Fibroblast of skin of left biceps (primary cell): Measurements from ENCODE around the gene NUBPL.

Source experiments
- DNase-seq, 2 experiments: peaks; one replicate each; pipeline ENCODE4 v3.0.0-alpha.2; 2013; ENCODE audit warnings: low read depth in 2 of 2

The NUBPL gene

GRCh38 chr14:31561155-31561846 lies at the start of gene NUBPL:
TSS of gene NUBPL (plus strand) at chr14:31561404. CDS start at chr14:31561440, 36 bp downstream.
- peak; percentile 86 for DNase-seq

GRCh38 chr14:31527087-31527486 lies 34.1 kb upstream of the NUBPL start:
- DNase-seq = no peak

GRCh38 chr14:31527546-31527945 lies 33.7 kb upstream of the NUBPL start:
- DNase-seq = no peak

- DNase-seq = no peak
Measured at GRCh38 chr14:31529053-31529452, 32.2 kb upstream of the NUBPL start.

- DNase-seq = no peak
Measured at GRCh38 chr14:31530136-31530535, 31.1 kb upstream of the NUBPL start.

- DNase-seq = no peak
Measured at GRCh38 chr14:31536201-31536960, 24.8 kb upstream of the NUBPL start.

GRCh38 chr14:31541702-31542101 lies 19.5 kb upstream of the NUBPL start:
- no peak for DNase-seq

GRCh38 chr14:31543969-31544799 lies 17.0 kb upstream of the NUBPL start:
- DNase-seq = no peak

- DNase-seq = no peak
Measured at GRCh38 chr14:31544816-31545215, 16.4 kb upstream of the NUBPL start.

GRCh38 chr14:31545328-31545727 lies 15.9 kb upstream of the NUBPL start:
- DNase-seq = no peak

GRCh38 chr14:31549817-31550216 lies 11.4 kb upstream of the NUBPL start:
- DNase-seq = no peak

GRCh38 chr14:31550589-31550988 lies 10.6 kb upstream of the NUBPL start:
- DNase-seq = no peak

GRCh38 chr14:31556191-31556590 lies 5.0 kb upstream of the NUBPL start:
- no peak for DNase-seq

- no peak for DNase-seq
Measured at GRCh38 chr14:31559939-31560338, 1.3 kb upstream of the NUBPL start.

GRCh38 chr14:31560759-31561154 lies 447 bp upstream of the NUBPL start:
- no peak for DNase-seq

- no peak for DNase-seq
Measured at GRCh38 chr14:31564194-31564593, 3.0 kb downstream of the NUBPL start.

GRCh38 chr14:31566456-31566855 lies 5.3 kb downstream of the NUBPL start:
- no peak for DNase-seq

GRCh38 chr14:31567655-31568054 lies 6.5 kb downstream of the NUBPL start:
- DNase-seq = no peak

GRCh38 chr14:31568161-31568560 lies 7.0 kb downstream of the NUBPL start:
- no peak for DNase-seq

- DNase-seq = no peak
Measured at GRCh38 chr14:31568671-31569070, 7.5 kb downstream of the NUBPL start.

GRCh38 chr14:31572955-31573354 lies 11.8 kb downstream of the NUBPL start:
- no peak for DNase-seq

- no peak for DNase-seq
Measured at GRCh38 chr14:31576949-31577348, 15.7 kb downstream of the NUBPL start.
